Body of pancreas (tissue), 4 donors: ENCODE data around the gene ACOT9. TPM values are rescaled to one million over a fixed set of nuclear protein-coding genes. Genes with fewer than 3 reads are reported as not detected.

Experiments
- ATAC-seq: fragments of 150-250 bp; one replicate; pipeline ENCODE4 v1.9.1; 2016
- DNase-seq, 4 donors: peaks; one replicate each; pipeline ENCODE4 v3.0.0-alpha.2; 2019
- H3K27ac ChIP-seq, 4 donors: fragments of 200-600 bp; sonication (generic); 1 replicate in 3 of 4; 2 replicates in 1 of 4; pipeline versions ENCODE4 v1.5.1 to v1.6.1; 2016 to 2019; ENCODE audit warnings: mild to moderate bottlenecking in 1 of 4, mixed read lengths in 1 of 4, moderate library complexity in 1 of 4
- H3K27me3 ChIP-seq, 2 donors: fragments of 200-600 bp; sonication (generic); one replicate each; pipeline ENCODE4 v1.6.0; 2016; ENCODE audit warnings: mild to moderate bottlenecking in 1 of 2
- H3K36me3 ChIP-seq, 2 donors: fragments of 200-600 bp; sonication (generic); replicated peaks in 1 of 2; 2 replicates each; pipeline ENCODE4 v1.5.1; 2016; ENCODE audit warnings: low read depth in 2 of 2; ENCODE audit not compliant: insufficient read depth in 1 of 2
- H3K4me1 ChIP-seq: fragments of 200-600 bp; sonication (generic); one replicate; pipeline ENCODE4 v1.6.0; 2016
- H3K4me3 ChIP-seq, 2 donors: fragments of 200-600 bp; sonication (generic); 1 replicate in 1 of 2; 2 replicates in 1 of 2; pipeline ENCODE4 v1.5.1; 2016 to 2019
- H3K9me3 ChIP-seq, 3 donors: fragments of 200-600 bp; sonication (generic); 1 replicate in 2 of 3; 2 replicates in 1 of 3; pipeline ENCODE4 v1.5.1; 2016
- POLR2A ChIP-seq, 3 donors: fragments of 450-650 bp; IDR thresholded peaks; one replicate each; pipeline ENCODE4 v1.6.1; 2016; ENCODE audit warnings: antibody characterized with exemption in 3 of 3, mild to moderate bottlenecking in 2 of 3
- WGBS, 2 donors: methylation state at CpG; one replicate each; pipeline ENCODE4 v1.1.5; 2017; 5-methylcytosine and 5-hydroxymethylcytosine counted together
- intact Hi-C: fragments of 100-400 bp; cut with DNase I; formaldehyde crosslinking; loops from one replicate; pipeline ENCODE4 v1.15.1; 2023
- small RNA-seq: library from RNA; depleted of rRNA; stranded (forward); fragments of <200 nt; gene quantifications from one replicate; pipeline ENCODE3, GENCODE V24; 2016
- total RNA-seq, 2 donors: library from RNA; depleted of rRNA; stranded (reverse); fragments of >200 nt; gene quantifications; one replicate each; pipeline ENCODE4 v1.1.0, GENCODE V29; 2016
- TF ChIP-seq, protein P1 (sequence below), 7 experiments: fragments of 450-650 bp in 4 of 7; fragments of 200-600 bp in 3 of 7; sonication (generic) in 3 of 7; IDR thresholded peaks; one replicate each; pipeline ENCODE4 v1.5.1; 2016 to 2019; ENCODE audit warnings: antibody characterized with exemption in 7 of 7

ACOT9 gene
- total RNA-seq, 2 donors from 2014 or later: 6.3 to 17.9 TPM

DNA sequence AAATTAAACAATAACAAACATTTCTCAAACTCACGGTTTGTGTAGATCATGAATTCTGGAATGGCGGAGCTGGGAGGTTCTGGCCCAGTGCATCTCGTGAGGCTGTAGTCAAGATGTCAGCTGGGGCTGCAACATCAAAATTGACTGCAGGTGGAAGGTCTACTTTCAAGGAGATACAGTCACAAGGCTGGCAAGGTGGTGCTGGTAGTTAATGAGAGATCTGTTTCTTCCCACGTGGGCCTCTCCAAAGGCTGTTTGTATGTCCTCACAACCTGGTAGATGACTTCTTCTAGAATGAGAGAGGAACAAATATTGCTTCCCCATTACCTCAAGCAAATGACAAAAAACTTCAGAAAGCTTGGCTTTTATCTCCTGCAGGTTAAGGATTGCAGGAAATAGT is 83.7 kb downstream of the ACOT9 start:
- intact Hi-C loops: no loop called here
- Histone ChIP-seq H3K27ac (no peak overlapping the region), H3K4me1 (no peaks in the 10 kb centered on the region), H3K27me3 (no peaks in the 10 kb centered on the region), H3K9me3 (no peaks in the 10 kb centered on the region), H3K36me3 (no peaks in the 10 kb centered on the region), H3K4me3 (no peak overlapping the region)
- 85 to 96% methylated on average over 4 of the region's 4 CpGs for WGBS, 2 donors
- ATAC-seq (no peak), DNase-seq (no peak)
- no peak for TF ChIP-seq POLR2A (IDR thresholded peaks at IDR 0.05)
- TF ChIP-seq, protein P1, sequence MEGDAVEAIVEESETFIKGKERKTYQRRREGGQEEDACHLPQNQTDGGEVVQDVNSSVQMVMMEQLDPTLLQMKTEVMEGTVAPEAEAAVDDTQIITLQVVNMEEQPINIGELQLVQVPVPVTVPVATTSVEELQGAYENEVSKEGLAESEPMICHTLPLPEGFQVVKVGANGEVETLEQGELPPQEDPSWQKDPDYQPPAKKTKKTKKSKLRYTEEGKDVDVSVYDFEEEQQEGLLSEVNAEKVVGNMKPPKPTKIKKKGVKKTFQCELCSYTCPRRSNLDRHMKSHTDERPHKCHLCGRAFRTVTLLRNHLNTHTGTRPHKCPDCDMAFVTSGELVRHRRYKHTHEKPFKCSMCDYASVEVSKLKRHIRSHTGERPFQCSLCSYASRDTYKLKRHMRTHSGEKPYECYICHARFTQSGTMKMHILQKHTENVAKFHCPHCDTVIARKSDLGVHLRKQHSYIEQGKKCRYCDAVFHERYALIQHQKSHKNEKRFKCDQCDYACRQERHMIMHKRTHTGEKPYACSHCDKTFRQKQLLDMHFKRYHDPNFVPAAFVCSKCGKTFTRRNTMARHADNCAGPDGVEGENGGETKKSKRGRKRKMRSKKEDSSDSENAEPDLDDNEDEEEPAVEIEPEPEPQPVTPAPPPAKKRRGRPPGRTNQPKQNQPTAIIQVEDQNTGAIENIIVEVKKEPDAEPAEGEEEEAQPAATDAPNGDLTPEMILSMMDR (IDR thresholded peaks at IDR 0.05): no peak

DNA sequence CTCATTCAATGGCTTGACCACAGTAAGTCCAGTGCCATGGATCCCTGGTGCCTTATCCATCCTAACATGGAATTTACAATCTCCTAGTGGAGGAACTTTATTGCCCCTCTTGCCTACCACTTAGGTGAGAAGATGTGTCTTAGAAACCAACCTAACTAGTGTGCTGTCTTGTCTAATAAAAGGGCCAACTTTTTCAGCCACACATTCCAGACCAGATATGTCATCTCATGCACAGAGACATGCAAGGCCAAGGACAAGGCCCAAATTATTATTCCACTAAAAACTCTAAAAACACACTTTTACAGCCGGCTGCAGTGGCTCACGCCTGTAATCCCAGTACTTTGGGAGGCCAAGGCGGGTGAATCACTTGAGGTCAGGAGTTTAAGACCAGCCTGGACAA is 86.4 kb downstream of the ACOT9 start:
- no peaks in the 10 kb centered on the region for H3K36me3 ChIP-seq
- no peak overlapping the region for H3K27ac ChIP-seq
- no peak overlapping the region for H3K4me3 ChIP-seq
- no peaks in the 10 kb centered on the region for H3K9me3 ChIP-seq
- no peak for TF ChIP-seq POLR2A (IDR thresholded peaks at IDR 0.05)
- TF ChIP-seq, protein P1 (IDR thresholded peaks at IDR 0.05): no peak
- intact Hi-C loops: no loop called here
- no peaks in the 10 kb centered on the region for H3K4me1 ChIP-seq
- no peaks in the 10 kb centered on the region for H3K27me3 ChIP-seq
- ATAC-seq (no peak), DNase-seq (no peak)
- WGBS, 2 donors: 83 to 87% methylated on average over 1 to 3 of the region's 3 CpGs

GRCh38 chrX:23656091-23656490 is 87.0 kb downstream of the ACOT9 start:
- intact Hi-C loops: no loop called here
- Histone ChIP-seq H3K27ac (no peak overlapping the region), H3K9me3 (no peaks in the 10 kb centered on the region), H3K36me3 (no peaks in the 10 kb centered on the region), H3K27me3 (no peaks in the 10 kb centered on the region), H3K4me3 (no peak overlapping the region), H3K4me1 (no peaks in the 10 kb centered on the region)
- TF ChIP-seq, protein P1 (IDR thresholded peaks at IDR 0.05): no peak
- TF ChIP-seq POLR2A (IDR thresholded peaks at IDR 0.05): no peak
- no peak for DNase-seq
- ATAC-seq: no peak
- WGBS, 2 donors: 35 to 67% methylated on average over 5 of the region's 5 CpGs

Small RNAs within 50 kb of the gene (small RNA-seq; reads per million reads assigned to genes)
- not detected for gene RF00019

Other genes starting within 250 kb of the ACOT9 start
- 100 to 1,000 TPM; 282 to 409 TPM for gene PRDX4, start 75.8 kb downstream of the ACOT9 start, total RNA-seq
- 100 to 1,000 TPM; 483 to 493 TPM for gene SAT1, start 39.9 kb upstream of the ACOT9 start, total RNA-seq
- gene APOO, start 164.7 kb upstream of the ACOT9 start, total RNA-seq: 1 to 10 TPM; 7.5 to 9.9 TPM
- gene CXorf58, start 164.7 kb upstream of the ACOT9 start, total RNA-seq: under 1 TPM in 1 of 2 donors, not detected in 1; 0.26 TPM